CD4-positive, alpha-beta T cell treated with Interleukin-12 subunit alpha and Interleukin-12 subunit beta, for 1 hour (primary cell): ENCODE measurements around the gene TTYH1.

Experiments used
- DNase-seq: peaks from one replicate; pipeline ENCODE4 v3.0.0-alpha.2; 2020

TTYH1 gene

DNA sequence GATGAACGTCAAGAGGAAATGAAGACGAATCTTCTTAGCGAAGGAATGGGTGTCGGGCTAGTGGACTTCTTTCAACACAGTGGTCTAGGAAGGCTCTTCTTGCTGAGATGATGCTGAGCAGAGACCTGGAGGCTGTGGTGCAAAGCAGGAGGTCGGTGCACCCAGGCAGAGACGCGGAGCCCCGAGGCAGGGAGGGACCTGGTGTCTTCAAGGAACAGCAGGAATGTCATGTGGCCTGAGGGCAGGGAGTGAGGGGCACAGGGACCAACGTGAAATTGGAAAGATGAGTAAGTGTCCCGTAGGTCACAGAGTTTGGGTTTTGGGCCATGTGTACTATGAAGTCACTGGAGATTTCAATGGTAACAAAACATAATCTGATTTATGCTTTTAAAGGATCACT lies 69.2 kb downstream of the TTYH1 start:
- no peak for DNase-seq

DNA sequence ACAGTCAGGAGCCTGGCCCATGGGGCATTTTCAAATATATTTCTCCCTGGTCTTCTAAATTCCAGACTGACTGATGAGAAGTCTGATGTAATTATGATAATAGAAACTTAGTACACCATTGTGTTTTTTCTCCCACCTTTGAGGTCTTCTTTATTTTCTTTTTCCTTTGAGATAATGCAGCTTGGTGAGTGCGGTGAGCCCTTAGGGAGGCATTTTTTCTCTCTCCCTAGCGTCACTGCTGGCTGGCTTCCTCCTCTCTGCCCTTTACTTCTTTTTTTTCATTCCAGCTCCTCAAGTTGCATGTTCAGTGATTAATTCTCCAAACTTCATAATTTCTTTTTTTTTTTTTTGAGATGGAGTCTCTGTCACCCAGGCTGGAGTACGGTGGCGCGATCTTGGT lies 70.6 kb downstream of the TTYH1 start:
- no peak for DNase-seq
